GM12801 (cell line): Measurements from ENCODE around the gene HDDC3.

Experiments used
- CTCF ChIP-seq: IDR thresholded peaks from one replicate; pipeline ENCODE4 v1.5.1; 2011; ENCODE audit warnings: control low read depth; ENCODE audit not compliant: insufficient read length; ENCODE audit errors: extremely low read depth

Gene HDDC3

DNA sequence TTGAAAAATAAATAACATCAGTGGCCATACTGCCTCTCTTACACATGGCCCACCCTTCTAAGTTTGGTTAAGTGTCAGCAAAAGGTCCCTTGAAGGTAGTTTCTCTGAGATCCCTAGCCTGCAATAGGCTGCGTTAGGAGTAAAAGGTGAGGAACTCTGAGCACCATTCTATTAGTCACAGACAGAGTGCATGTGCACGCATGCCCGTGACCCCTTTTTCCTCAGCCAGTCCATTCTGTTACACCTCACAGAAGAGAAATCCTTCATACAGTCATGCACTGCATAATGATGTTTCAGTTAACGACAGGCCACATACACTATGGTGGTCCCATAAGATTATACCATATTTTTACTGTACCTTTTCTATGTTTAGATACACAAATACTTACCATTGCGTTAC, 34.9 kb upstream of the HDDC3 start:
- TF ChIP-seq CTCF = no peak

DNA sequence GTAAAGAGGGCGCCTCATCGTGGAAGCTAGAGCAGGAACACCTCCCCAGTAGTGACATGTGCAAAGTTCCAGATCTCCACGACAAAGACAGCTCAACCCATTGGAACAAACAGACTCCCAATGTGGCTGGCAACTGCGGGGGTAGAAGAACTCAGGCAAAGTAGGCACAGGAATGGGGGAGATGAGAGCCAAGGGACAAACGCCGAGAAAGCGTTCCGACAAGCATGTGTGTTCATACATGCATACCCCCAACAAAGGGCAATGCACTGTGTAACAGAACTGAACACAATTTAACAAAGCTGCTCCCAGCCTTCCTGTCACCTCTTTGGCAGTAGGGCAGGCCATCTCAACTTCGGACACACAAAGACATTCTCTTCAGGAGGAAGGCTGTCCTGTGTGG, 33.9 kb upstream of the HDDC3 start:
- TF ChIP-seq CTCF = no peak

GRCh38 chr15:90962021-90962420, 29.7 kb upstream of the HDDC3 start:
- no peak for TF ChIP-seq CTCF

GRCh38 chr15:90960298-90961091, 28.1 kb upstream of the HDDC3 start:
- TF ChIP-seq CTCF = no peak

DNA sequence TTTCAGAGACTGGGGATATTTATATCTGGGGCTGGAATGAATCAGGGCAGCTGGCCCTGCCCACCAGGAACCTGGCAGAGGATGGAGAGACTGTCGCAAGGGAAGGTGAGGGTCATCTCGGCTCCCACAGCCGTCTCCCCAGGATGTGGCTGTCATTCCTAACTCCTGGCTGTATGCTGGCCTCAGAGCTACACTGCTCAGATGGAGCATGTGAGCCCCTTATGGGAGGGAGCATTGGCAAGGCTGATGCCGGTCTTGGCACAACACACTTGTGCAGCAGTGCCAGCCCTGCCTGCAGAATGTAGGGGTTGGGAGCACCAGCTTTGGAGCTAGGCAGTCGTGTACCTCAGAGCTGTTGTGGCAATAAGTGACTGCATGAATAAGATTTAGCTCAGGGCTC, 27.5 kb upstream of the HDDC3 start:
- no peak for TF ChIP-seq CTCF

DNA sequence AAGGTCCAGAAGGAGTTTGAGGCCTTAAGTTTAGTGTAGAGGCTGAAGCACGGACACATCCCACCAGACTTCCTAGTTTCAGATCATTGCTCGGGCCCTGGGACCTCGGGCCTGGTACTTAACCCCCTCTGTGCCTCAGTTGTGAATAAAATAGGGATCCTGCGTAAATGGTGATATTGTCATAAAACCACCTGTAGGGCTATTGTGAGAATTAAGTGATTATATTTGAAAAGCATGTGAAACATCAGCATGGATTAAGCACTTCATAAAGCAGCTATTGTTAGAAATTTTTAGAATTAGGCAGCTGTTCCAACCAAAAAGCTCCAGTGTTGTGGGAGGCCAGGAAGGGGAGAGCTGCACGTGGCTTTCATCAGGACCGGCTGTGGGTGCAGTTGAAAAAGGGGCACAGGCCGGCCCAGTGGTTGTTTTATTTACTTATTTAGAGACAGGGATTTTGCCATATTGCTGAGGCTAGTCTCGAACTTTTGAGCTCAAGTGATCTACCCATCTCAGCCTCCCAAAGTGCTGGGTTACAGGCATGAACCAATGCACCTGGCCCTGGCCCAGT, 26.8 kb upstream of the HDDC3 start:
- TF ChIP-seq CTCF = no peak

DNA sequence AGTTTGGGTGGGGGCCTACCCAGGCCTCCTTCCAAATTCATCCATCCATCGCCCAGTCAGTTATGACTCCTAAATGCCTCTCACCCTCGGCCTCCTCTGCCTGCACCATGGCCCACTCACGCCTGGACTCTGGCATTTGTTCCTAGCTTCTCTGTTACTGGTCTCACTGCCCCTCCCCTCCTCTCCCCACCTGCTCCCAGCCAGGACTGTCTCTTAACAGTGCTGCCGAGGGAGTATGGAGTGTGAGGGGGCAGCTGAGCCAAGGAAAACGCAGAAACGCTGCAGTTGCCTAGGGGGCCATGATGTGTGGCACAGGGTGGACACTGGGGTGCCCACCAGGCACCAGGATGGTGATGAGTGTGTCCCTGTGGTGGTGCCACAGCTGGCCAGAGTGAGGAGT, 25.4 kb upstream of the HDDC3 start:
- no peak for TF ChIP-seq CTCF
